PC-3 (cell line): ENCODE data around the gene RIN1. TPM values are rescaled to one million over a fixed set of nuclear protein-coding genes. Genes with fewer than 3 reads are reported as not detected.

Experiments used
- ATAC-seq: fragments of 200-7000 bp; cut with Tn5 transposase; 2 replicates; pipeline ENCODE4 v1.9.1; 2020; ENCODE audit warnings: mild to moderate bottlenecking, moderate library complexity
- BruUV-seq: library from RNA; stranded (reverse); fragments of 400-500 nt; replicated peaks from 2 replicates; lab custom pipeline; 2021; lab: Mats Ljungman, UMichigan
- CTCF ChIA-PET: fragments of 300-600 bp; sonication (Branson Sonifier 250); formaldehyde crosslinking; loops from one replicate; lab custom pipeline; 2022; ENCODE audit warnings: antibody characterized with exemption; lab: Charles Lee
- POLR2A ChIA-PET: fragments of 300-600 bp; sonication (Branson Sonifier 250); formaldehyde crosslinking; loops from one replicate; lab custom pipeline; 2022; ENCODE audit warnings: antibody characterized with exemption; ENCODE audit not compliant: unreplicated experiment; lab: Charles Lee
- DNase-seq: peaks from one replicate; pipeline ENCODE4 v3.0.0-alpha.2; 2015
- H2AFZ ChIP-seq: fragments of 300-600 bp; sonication (generic); 2 replicates; pipeline ENCODE4 v1.6.0; 2016; ENCODE audit warnings: antibody characterized with exemption, low read length
- H3F3A ChIP-seq: fragments of 300-600 bp; sonication (generic); one replicate; pipeline ENCODE4 v1.6.0; 2017; ENCODE audit warnings: antibody characterized with exemption, low read length, control low read depth, mild to moderate bottlenecking; ENCODE audit not compliant: unreplicated experiment
- H3K27ac ChIP-seq: fragments of 300-600 bp; sonication (generic); 2 replicates; pipeline ENCODE4 v1.5.1; 2016; ENCODE audit warnings: mild to moderate bottlenecking, low read length
- H3K27me3 ChIP-seq: fragments of 300-600 bp; sonication (generic); 2 replicates; pipeline ENCODE4 v1.6.1; 2016; ENCODE audit warnings: low read length, mixed read lengths
- H3K36me3 ChIP-seq: fragments of 300-600 bp; sonication (generic); 2 replicates; pipeline ENCODE4 v1.6.1; 2016; ENCODE audit warnings: low read depth, mixed run types, low read length, mixed read lengths
- H3K4me1 ChIP-seq: fragments of 300-600 bp; sonication (generic); 2 replicates; pipeline ENCODE4 v1.5.1; 2016; ENCODE audit warnings: low read length; ENCODE audit not compliant: insufficient read depth
- H3K4me2 ChIP-seq: fragments of 300-600 bp; sonication (generic); 2 replicates; pipeline ENCODE4 v1.6.0; 2016; ENCODE audit warnings: low read length
- H3K4me3 ChIP-seq: fragments of 300-600 bp; sonication (generic); 2 replicates; pipeline ENCODE4 v1.5.1; 2016; ENCODE audit warnings: mild to moderate bottlenecking, low read length, mixed read lengths
- H3K79me2 ChIP-seq: fragments of 300-600 bp; sonication (generic); 2 replicates; pipeline ENCODE4 v1.6.1; 2017; ENCODE audit warnings: low read length, mixed read lengths
- H3K9ac ChIP-seq: fragments of 300-600 bp; sonication (generic); 2 replicates; pipeline ENCODE4 v1.6.0; 2016; ENCODE audit warnings: mild to moderate bottlenecking, low read length
- H3K9me2 ChIP-seq: fragments of 300-600 bp; sonication (generic); replicated peaks from 2 replicates; pipeline ENCODE4 v1.6.1; 2016; ENCODE audit warnings: mixed run types, low read length, mixed read lengths
- H3K9me3 ChIP-seq: fragments of 300-600 bp; sonication (generic); 2 replicates; pipeline ENCODE4 v1.6.1; 2016; ENCODE audit warnings: low read length, mixed read lengths
- H4K20me1 ChIP-seq: fragments of 300-600 bp; sonication (generic); 2 replicates; pipeline ENCODE4 v1.6.1; 2016; ENCODE audit warnings: low read length, mixed read lengths
- EZH2 ChIP-seq: fragments of 300-600 bp; sonication (generic); IDR thresholded peaks from one replicate; pipeline ENCODE4 v1.6.1; 2017; ENCODE audit warnings: antibody characterized with exemption, mild to moderate bottlenecking, low read length; ENCODE audit not compliant: unreplicated experiment
- EZH2phosphoT487 ChIP-seq: fragments of 300-600 bp; sonication (generic); IDR thresholded peaks from 2 replicates; pipeline ENCODE4 v1.6.1; 2018; ENCODE audit warnings: mild to moderate bottlenecking, antibody characterized with exemption, low read length, borderline replicate concordance
- intact Hi-C: fragments of 100-400 bp; cut with micrococcal nuclease; formaldehyde crosslinking; loops from 2 replicates; pipeline ENCODE4 v1.9.0; 2023
- total RNA-seq: library from RNA; depleted of rRNA; stranded (reverse); fragments of >200 nt; gene quantifications from 2 replicates; pipeline ENCODE4 v1.2.3, GENCODE V29; 2014
- TF ChIP-seq, protein P1 (sequence below): fragments of 300-600 bp; sonication (generic); conservative IDR thresholded peaks from 2 replicates; pipeline ENCODE4 v1.5.1; 2017; ENCODE audit warnings: antibody characterized with exemption, low read depth, mild to moderate bottlenecking, low read length

RIN1 gene
- total RNA-seq, 1 experiment from 2014 or later = 41.2 TPM

DNA sequence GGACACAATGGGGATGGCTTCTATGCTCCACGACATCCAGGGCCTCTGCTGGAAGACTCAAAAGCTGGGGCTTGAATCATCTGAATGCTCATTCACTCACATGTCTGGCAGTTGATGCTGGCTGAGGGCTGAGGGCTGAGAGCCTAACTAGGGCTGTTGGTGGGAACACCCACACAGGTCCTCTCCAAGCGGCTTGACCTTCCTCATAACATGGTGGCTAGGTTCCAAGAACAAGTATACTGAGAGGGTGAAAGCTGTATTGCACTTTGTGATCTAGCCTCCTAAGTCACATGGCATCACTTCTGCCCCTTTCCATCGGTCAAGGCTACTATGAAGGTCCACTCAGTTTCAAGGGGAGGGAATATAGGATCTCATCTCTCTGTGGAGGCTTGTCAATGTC lies 37.0 kb downstream of the RIN1 start:
- ATAC-seq = no peak
- Histone ChIP-seq H3K27me3 (no peaks in the 10 kb centered on the region), H3K4me3 (no peak overlapping the region), H3K27ac (no peak overlapping the region), H3K9me2 (no peaks in the 10 kb centered on the region), H3K36me3 (no peaks in the 10 kb centered on the region), H3K9ac (no peak overlapping the region), H3K9me3 (no peaks in the 10 kb centered on the region), H3K4me2 (no peak overlapping the region), H3K4me1 (no peaks in the 10 kb centered on the region), H2AFZ (no peak overlapping the region), H3F3A (no peaks in the 10 kb centered on the region), H4K20me1 (no peaks in the 10 kb centered on the region), H3K79me2 (no peaks in the 10 kb centered on the region)
- POLR2A ChIA-PET = no interaction called here
- CTCF ChIA-PET = no interaction called here
- intact Hi-C loops = no loop called here
- no peak for DNase-seq
- no peak for TF ChIP-seq EZH2phosphoT487
- no TSS peak for BruUV-seq

DNA sequence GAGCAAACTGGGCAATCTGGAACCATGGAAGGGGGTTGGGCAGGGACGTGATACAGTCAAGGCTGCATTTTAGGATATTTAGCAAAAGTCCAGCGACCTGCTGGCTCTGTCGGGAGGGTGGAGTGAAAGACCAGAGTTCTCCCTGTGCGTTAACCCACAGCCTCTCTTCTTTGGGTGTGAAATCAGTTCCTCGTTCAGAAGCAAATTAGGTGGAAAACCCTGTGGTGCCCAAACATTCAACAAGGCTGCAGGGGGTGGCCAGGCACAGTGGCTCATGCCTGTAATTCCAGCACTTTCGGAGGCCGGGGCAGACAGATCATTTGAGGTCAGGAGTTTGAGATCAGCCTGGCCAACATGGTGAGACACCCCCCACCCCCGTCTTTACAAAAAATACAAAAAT lies 38.6 kb downstream of the RIN1 start:
- no peaks in the 10 kb centered on the region for H3K79me2 ChIP-seq
- no peak overlapping the region for H3K27ac ChIP-seq
- BruUV-seq = no TSS peak
- DNase-seq (no peak), ATAC-seq (no peak)
- H3K4me2 ChIP-seq = no peak overlapping the region
- ChIA-PET CTCF (no interaction called here), POLR2A (no interaction called here)
- no peaks in the 10 kb centered on the region for H3K36me3 ChIP-seq
- peaks cover 4% of the 10 kb centered on the region; the same call in 1 of the 2 replicates for H3K27me3 ChIP-seq
- H2AFZ ChIP-seq = no peak overlapping the region
- H3K9ac ChIP-seq = no peak overlapping the region
- H4K20me1 ChIP-seq = no peaks in the 10 kb centered on the region
- no peaks in the 10 kb centered on the region for H3K9me2 ChIP-seq
- no peaks in the 10 kb centered on the region for H3K9me3 ChIP-seq
- intact Hi-C loops = no loop called here
- TF ChIP-seq EZH2 (no peak), EZH2phosphoT487 (no peak)
- TF ChIP-seq, protein P1, sequence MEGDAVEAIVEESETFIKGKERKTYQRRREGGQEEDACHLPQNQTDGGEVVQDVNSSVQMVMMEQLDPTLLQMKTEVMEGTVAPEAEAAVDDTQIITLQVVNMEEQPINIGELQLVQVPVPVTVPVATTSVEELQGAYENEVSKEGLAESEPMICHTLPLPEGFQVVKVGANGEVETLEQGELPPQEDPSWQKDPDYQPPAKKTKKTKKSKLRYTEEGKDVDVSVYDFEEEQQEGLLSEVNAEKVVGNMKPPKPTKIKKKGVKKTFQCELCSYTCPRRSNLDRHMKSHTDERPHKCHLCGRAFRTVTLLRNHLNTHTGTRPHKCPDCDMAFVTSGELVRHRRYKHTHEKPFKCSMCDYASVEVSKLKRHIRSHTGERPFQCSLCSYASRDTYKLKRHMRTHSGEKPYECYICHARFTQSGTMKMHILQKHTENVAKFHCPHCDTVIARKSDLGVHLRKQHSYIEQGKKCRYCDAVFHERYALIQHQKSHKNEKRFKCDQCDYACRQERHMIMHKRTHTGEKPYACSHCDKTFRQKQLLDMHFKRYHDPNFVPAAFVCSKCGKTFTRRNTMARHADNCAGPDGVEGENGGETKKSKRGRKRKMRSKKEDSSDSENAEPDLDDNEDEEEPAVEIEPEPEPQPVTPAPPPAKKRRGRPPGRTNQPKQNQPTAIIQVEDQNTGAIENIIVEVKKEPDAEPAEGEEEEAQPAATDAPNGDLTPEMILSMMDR = no peak
- H3F3A ChIP-seq = no peaks in the 10 kb centered on the region
- no peaks in the 10 kb centered on the region for H3K4me1 ChIP-seq
- no peak overlapping the region for H3K4me3 ChIP-seq

DNA sequence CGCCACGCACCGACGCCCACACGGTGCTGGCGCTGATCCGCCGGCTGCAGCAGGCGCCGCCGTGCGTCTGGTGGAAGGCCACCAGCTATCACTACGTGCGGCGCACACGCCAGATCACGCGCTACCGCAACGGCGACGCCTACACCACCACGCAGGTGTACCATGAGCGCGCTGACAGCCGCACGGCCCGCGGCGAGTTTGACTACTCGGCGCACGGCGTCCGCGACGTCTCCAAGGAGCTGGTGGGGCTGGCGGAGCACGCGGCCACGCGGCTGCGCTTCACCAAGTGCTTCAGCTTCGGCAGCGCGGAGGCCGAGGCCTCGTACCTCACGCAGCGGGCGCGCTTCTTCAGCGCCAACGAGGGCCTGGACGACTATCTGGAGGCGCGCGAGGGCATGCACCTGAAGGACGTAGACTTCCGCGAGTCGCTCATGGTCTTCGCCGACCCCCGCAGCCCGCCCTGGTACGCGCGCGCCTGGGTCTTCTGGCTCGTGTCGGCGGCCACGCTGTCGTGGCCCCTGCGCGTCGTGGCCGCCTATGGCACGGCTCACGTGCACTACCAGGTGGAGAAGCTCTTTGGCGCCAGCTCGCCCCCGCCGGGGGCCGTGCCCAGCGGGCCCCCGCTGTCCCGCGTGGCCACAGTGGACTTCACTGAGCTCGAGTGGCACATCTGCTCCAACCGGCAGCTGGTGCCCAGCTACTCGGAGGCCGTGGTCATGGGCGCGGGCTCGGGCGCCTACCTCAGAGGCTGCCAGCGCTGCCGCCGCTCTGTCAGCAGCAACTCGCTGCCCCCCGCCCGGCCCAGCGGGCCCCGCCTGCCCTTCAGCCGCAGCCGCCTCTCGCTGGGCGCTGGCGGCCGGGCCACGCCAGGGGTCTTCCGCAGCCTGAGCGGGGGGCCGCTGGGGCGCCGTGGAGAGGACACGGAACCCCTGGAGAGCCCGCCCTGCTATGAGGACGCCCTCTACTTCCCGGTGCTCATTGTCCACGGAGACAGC lies 41.3 kb downstream of the RIN1 start:
- Histone ChIP-seq H2AFZ (no peak overlapping the region), H3K27ac (no peak overlapping the region), H3K27me3 (peaks cover 12% of the 10 kb centered on the region), H3F3A (no peaks in the 10 kb centered on the region), H3K36me3 (no peaks in the 10 kb centered on the region), H3K4me1 (peaks cover 5% of the 10 kb centered on the region), H3K4me3 (no peak overlapping the region), H3K9ac (no peak overlapping the region), H3K9me2 (no peaks in the 10 kb centered on the region), H3K9me3 (no peaks in the 10 kb centered on the region), H3K79me2 (no peaks in the 10 kb centered on the region), H3K4me2 (no peak overlapping the region), H4K20me1 (no peaks in the 10 kb centered on the region)
- TF ChIP-seq EZH2phosphoT487 = no peak
- TF ChIP-seq EZH2 = no peak
- TF ChIP-seq, protein P1 = no peak
- ChIA-PET POLR2A (no interaction called here), CTCF (no interaction called here)
- ATAC-seq (no peak), DNase-seq (no peak)
- no TSS peak for BruUV-seq
- intact Hi-C loops = no loop called here
